ENCODE results near the gene GPA33. TPM values are rescaled to one million over a fixed set of nuclear protein-coding genes. Genes with fewer than 3 reads are reported as not detected.
A peak's percentile ranks its signal among the peaks of the same experiment; 100 is the strongest.

The GPA33 gene
- total RNA-seq, 1 donor from 2014 or later = 1.2 TPM

- Mint-ChIP-seq H3K4me1 (peaks cover 11% of the 10 kb centered on the region), H3K4me3 (no peak overlapping the region), H3K36me3 (no peaks in the 10 kb centered on the region), H3K27me3 (ENCODE audit: low read depth) (no peaks in the 10 kb centered on the region), H3K9me3 (peaks cover 9% of the 10 kb centered on the region), H3K27ac (no peak overlapping the region)
- no peak for TF ChIP-seq CTCF (IDR thresholded peaks at IDR 0.05; ENCODE audit: unreplicated experiment)
- no peak for DNase-seq (ENCODE audit: low spot score in 2 of 2, unreplicated experiment in 2 of 2)
Observed at GRCh38 chr1:167102906-167103573, 12.9 kb upstream of the GPA33 start.

GRCh38 chr1:167101754-167102153 is 11.6 kb upstream of the GPA33 start:
- H3K9me3 Mint-ChIP-seq = peaks cover 13% of the 10 kb centered on the region
- H3K27ac Mint-ChIP-seq = no peak overlapping the region
- no peak for TF ChIP-seq CTCF (IDR thresholded peaks at IDR 0.05; ENCODE audit: unreplicated experiment)
- peaks cover 2% of the 10 kb centered on the region for H3K36me3 Mint-ChIP-seq
- H3K4me3 Mint-ChIP-seq = no peak overlapping the region
- H3K4me1 Mint-ChIP-seq = peaks cover 11% of the 10 kb centered on the region
- no peak for DNase-seq (ENCODE audit: low spot score in 2 of 2, unreplicated experiment in 2 of 2)
- no peaks in the 10 kb centered on the region for H3K27me3 Mint-ChIP-seq (ENCODE audit: low read depth)

- Mint-ChIP-seq H3K9me3 (peaks cover 13% of the 10 kb centered on the region), H3K27ac (no peak overlapping the region), H3K27me3 (ENCODE audit: low read depth) (no peaks in the 10 kb centered on the region), H3K4me1 (peaks cover 10% of the 10 kb centered on the region), H3K4me3 (no peak overlapping the region), H3K36me3 (peaks cover 2% of the 10 kb centered on the region)
- no peak for DNase-seq (ENCODE audit: low spot score in 2 of 2, unreplicated experiment in 2 of 2)
- TF ChIP-seq CTCF (IDR thresholded peaks at IDR 0.05; ENCODE audit: unreplicated experiment) = no peak
Observed at GRCh38 chr1:167100730-167101129, 10.6 kb upstream of the GPA33 start.

- Mint-ChIP-seq H3K27me3 (ENCODE audit: low read depth) (no peaks in the 10 kb centered on the region), H3K4me1 (peaks cover 10% of the 10 kb centered on the region), H3K27ac (no peak overlapping the region), H3K9me3 (peaks cover 13% of the 10 kb centered on the region), H3K4me3 (no peak overlapping the region), H3K36me3 (peaks cover 2% of the 10 kb centered on the region)
- no peak for TF ChIP-seq CTCF (IDR thresholded peaks at IDR 0.05; ENCODE audit: unreplicated experiment)
- DNase-seq (ENCODE audit: low spot score in 2 of 2, unreplicated experiment in 2 of 2) = no peak
Observed at GRCh38 chr1:167099851-167100250, 9.7 kb upstream of the GPA33 start.

GRCh38 chr1:167095368-167095767 is 5.2 kb upstream of the GPA33 start:
- DNase-seq (ENCODE audit: low spot score in 2 of 2, unreplicated experiment in 2 of 2) = peak; percentile 44 to 74
- Mint-ChIP-seq H3K36me3 (peaks cover 2% of the 10 kb centered on the region), H3K4me3 (no peak overlapping the region), H3K9me3 (peaks cover 13% of the 10 kb centered on the region), H3K27ac (peak overlapping the region; percentile 57), H3K27me3 (ENCODE audit: low read depth) (no peaks in the 10 kb centered on the region), H3K4me1 (peaks cover 23% of the 10 kb centered on the region)
- TF ChIP-seq CTCF (IDR thresholded peaks at IDR 0.05; ENCODE audit: unreplicated experiment) = no peak
